Measurements from ENCODE around the gene NEK8.

- TF ChIP-seq POLR2A (IDR thresholded peaks at IDR 0.05) (no peak), CTCF (IDR thresholded peaks at IDR 0.05) (no peak), POLR2AphosphoS5 (IDR thresholded peaks at IDR 0.05) (no peak)
Measured at GRCh38 chr17:28740406-28741357, 12.1 kb downstream of the NEK8 start.

Measured in prostate gland (tissue), 2 donors.